Measurements from ENCODE around the gene OTX2.

The OTX2 gene

DNA sequence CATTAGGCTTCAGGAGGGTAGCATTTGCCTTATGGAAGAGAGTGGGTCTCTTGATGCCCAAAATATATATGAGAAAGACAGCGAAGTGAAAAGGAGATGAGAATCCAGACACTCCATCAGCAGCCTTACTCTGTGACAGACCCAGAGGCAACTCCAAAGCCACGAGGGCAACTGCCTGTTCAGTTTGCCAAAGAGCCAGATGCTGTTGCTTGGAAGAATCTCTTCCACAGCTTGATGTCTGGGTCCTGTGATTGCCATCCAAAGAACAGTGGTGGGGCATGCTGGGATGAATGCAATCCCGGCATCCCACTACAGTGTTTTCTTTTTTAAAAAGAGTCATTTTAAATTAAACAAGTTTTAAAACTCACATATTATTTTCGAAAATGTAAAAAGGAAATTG lies 10.9 kb upstream of the OTX2 start:
- H3K4me3 ChIP-seq (ENCODE audit: low read depth, low read length), result no peak overlapping the region
- TF ChIP-seq, protein P1, sequence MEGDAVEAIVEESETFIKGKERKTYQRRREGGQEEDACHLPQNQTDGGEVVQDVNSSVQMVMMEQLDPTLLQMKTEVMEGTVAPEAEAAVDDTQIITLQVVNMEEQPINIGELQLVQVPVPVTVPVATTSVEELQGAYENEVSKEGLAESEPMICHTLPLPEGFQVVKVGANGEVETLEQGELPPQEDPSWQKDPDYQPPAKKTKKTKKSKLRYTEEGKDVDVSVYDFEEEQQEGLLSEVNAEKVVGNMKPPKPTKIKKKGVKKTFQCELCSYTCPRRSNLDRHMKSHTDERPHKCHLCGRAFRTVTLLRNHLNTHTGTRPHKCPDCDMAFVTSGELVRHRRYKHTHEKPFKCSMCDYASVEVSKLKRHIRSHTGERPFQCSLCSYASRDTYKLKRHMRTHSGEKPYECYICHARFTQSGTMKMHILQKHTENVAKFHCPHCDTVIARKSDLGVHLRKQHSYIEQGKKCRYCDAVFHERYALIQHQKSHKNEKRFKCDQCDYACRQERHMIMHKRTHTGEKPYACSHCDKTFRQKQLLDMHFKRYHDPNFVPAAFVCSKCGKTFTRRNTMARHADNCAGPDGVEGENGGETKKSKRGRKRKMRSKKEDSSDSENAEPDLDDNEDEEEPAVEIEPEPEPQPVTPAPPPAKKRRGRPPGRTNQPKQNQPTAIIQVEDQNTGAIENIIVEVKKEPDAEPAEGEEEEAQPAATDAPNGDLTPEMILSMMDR (IDR thresholded peaks at IDR 0.05; ENCODE audit: insufficient read depth, low read depth, low read length, missing control alignments), result no peak
- no peak for DNase-seq (ENCODE audit: low read depth)

DNA sequence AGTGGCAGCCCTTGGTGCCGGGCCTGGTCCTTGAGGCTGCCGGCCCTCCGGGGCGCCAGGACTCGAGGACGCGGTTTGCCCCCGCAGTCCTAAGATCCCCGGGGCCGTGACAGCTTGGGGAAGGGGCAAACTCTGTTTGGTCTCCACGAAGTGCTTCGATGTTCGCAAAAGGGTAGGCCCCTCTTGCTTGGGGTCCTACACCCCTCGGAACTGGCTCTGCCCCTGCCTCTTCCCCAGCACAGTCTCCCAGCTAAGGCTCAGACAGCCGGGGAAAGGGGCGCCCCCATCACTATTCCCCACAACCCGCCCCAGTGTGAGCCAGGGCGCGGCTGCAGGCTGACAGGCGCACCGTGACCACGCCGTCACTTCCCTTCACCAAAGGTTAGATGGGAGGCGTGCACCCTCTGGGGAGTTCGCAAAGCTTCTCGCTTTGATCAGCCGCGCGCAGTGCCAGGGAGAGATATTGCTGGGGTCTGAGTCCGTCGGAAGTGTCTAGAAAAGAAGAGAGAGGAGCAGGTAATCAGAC lies 7.2 kb upstream of the OTX2 start:
- DNase-seq (ENCODE audit: low read depth), result peak; percentile 5
- no peak overlapping the region for H3K4me3 ChIP-seq (ENCODE audit: low read depth, low read length)
- TF ChIP-seq, protein P1 (IDR thresholded peaks at IDR 0.05; ENCODE audit: insufficient read depth, low read depth, low read length, missing control alignments), result no peak

DNA sequence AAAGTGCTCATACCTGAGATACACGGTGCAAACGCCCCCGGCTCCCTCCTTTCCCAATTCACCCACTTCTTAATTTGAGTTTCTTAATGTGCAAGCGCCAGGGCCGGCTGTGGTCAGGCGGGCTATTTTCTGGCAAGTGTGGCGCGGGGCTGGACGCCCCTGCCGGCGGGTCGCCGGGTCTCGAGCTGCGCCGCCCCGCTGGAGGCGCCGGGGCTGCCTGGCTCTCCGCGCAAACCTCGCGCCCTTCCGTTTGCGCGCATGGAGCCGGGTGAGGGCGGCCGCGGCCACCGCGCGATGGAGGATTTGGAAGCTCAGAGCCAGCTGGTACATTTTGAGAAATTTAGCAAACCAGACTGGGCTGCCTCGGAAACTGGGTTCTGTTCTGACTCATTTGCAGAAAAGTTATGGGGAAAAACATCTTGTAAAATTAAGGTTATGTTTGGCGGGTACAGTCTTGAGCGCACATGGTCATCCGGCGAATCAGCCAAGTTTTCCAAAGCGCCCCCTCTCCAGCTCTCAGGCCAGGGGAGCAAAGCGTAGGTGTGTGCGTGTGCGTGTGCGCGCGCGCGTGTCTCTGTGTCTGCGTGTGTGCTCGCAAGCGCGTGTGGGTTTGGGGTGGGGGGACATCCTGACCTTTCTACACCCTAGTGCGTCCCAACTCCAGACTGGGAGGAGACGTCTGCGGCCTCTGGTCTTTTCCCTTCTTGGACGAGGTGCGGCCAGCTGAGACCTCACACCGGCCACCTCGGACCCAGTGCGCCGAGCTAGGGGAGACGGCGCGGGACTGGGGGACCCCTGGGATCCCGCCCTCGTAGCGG lies 6.5 kb upstream of the OTX2 start:
- DNase-seq (ENCODE audit: low read depth), result no peak
- TF ChIP-seq, protein P1 (IDR thresholded peaks at IDR 0.05; ENCODE audit: insufficient read depth, low read depth, low read length, missing control alignments), result no peak
- no peak overlapping the region for H3K4me3 ChIP-seq (ENCODE audit: low read depth, low read length)

DNA sequence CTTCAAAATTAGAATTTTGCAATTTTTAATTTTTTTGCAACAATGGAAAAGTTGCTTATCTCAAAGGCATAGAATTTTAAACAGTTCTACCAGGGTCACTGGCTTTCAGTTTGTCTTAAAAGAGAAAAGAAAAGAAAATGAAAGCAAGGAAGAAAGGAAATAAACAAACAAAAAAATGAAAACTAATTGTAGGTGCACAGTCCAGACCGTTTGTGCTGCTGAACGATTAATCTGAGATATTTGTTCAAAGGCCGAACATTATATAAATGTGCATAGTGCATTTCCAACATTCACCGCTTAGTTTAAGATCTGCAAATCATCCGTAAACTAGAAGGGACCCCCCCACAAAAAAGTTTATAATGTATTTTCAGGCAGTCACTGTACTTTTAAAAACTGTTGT lies 5.5 kb upstream of the OTX2 start:
- no peak overlapping the region for H3K4me3 ChIP-seq (ENCODE audit: low read depth, low read length)
- DNase-seq (ENCODE audit: low read depth), result no peak
- TF ChIP-seq, protein P1 (IDR thresholded peaks at IDR 0.05; ENCODE audit: insufficient read depth, low read depth, low read length, missing control alignments), result no peak

DNA sequence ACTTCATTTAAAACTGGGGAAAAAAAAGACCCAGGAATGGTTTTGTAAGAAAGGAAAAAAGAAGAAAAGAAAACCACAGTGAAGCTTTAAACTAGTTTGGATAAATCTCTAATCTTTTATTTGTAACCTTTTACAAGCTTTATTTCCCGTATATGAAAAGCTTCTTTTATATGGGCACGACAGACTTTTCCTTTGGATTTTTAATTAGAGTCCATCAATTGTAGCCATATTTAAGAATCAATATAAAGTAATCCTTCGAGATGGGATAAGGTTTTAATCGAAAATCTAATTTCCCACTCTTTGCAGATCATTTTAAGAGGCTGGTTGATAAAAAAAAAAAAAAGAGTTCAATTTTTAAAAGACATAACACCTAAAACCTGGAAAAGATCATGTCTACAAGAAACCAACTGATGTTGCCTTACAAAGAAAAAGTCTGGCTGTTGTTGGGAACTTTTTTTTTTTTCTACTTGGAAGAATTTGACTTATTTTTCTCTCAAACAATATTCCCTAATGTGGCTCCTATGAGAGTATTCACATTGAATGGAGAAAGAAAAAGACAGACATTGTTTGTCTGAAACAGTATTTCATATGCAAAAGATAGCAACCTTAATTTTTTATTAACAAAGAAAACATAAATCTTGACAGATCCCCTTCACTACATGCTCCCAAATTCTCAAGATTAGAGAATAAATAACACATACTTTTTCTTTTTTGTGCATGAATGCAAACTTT lies 4.9 kb upstream of the OTX2 start:
- TF ChIP-seq, protein P1 (IDR thresholded peaks at IDR 0.05; ENCODE audit: insufficient read depth, low read depth, low read length, missing control alignments), result no peak
- DNase-seq (ENCODE audit: low read depth), result no peak
- no peak overlapping the region for H3K4me3 ChIP-seq (ENCODE audit: low read depth, low read length)

DNA sequence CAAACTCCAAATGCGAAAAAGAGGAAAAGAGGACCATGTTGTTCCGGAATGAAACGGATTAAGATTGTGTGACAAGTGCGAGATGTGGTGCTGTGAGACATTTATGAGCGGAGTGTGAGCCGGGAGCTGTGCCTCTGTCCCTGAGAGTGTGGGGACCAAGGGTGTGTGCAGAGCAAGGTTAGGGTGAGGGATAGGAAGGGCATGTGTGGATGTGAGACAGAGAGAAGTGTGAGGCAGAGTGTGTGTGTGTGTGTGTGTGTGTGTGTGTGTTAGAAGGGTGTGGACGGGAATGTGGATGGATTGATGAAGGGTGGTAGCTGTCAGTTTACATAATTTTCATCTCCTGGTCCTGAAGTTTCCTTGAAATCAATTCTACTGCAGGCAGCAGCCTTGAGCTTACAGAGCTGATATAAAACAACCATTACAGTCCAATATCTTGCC lies 4.3 kb upstream of the OTX2 start:
- TF ChIP-seq, protein P1 (IDR thresholded peaks at IDR 0.05; ENCODE audit: insufficient read depth, low read depth, low read length, missing control alignments), result no peak
- no peak overlapping the region for H3K4me3 ChIP-seq (ENCODE audit: low read depth, low read length)
- no peak for DNase-seq (ENCODE audit: low read depth)

Data from GM12865 (cell line).